Psoas muscle (tissue), 8 donors: ENCODE data around the gene DDX41. TPM values are rescaled to one million over a fixed set of nuclear protein-coding genes. Genes with fewer than 3 reads are reported as not detected.

Experiments
- ATAC-seq, 4 donors: fragments of 200-7000 bp; cut with Tn5 transposase; one replicate each; pipeline ENCODE4 v1.9.1; 2020; ENCODE audit warnings: moderate library complexity in 3 of 4, mild to moderate bottlenecking in 2 of 4
- DNase-seq, 2 donors: peaks; one replicate each; pipeline ENCODE4 v3.0.0-alpha.2; 2020
- H3K27ac ChIP-seq: fragments of 200-600 bp; one replicate; pipeline ENCODE4 v1.8.0; 2022
- H3K27me3 ChIP-seq, 3 donors: fragments of 200-600 bp in 1 of 3; one replicate each; pipeline versions ENCODE4 v1.6.1 to v1.8.0; 2013 to 2022; ENCODE audit warnings: low read length in 2 of 3, mild to moderate bottlenecking in 2 of 3, moderate library complexity in 1 of 3; ENCODE audit not compliant: insufficient read depth in 3 of 3
- H3K36me3 ChIP-seq, 2 donors: fragments of 200-600 bp in 1 of 2; one replicate each; pipeline versions ENCODE4 v1.6.1 to v1.8.0; 2013 to 2022; ENCODE audit warnings: low read depth in 1 of 2, mild to moderate bottlenecking in 1 of 2, moderate library complexity in 1 of 2; ENCODE audit not compliant: insufficient read depth in 1 of 2
- H3K4me1 ChIP-seq: fragments of 200-600 bp; one replicate; pipeline ENCODE4 v1.8.0; 2022
- H3K4me3 ChIP-seq: fragments of 200-600 bp; one replicate; pipeline ENCODE4 v1.8.0; 2022; ENCODE audit warnings: mild to moderate bottlenecking
- H3K9me3 ChIP-seq: fragments of 200-600 bp; one replicate; pipeline ENCODE4 v1.8.0; 2022
- WGBS, 3 donors: extraction: QIAGEN DNeasy Blood & Tissue Kit; methylation state at CpG; one replicate each; pipeline versions ENCODE4 v1.1.6 to v1.1.7; 2013; 5-methylcytosine and 5-hydroxymethylcytosine counted together
- intact Hi-C, 2 donors: fragments of 100-400 bp; cut with DNase I; formaldehyde crosslinking; loops; one replicate each; pipeline versions ENCODE4 v1.11.0 to v1.14.2; 2022
- polyA plus RNA-seq, 3 donors: library from polyadenylated mRNA; stranded (reverse); fragments of 200-250 nt; gene quantifications; one replicate each; pipeline ENCODE4 v1.2.3, GENCODE V29; 2013
- total RNA-seq, 4 donors: library from RNA; stranded (reverse); fragmentation: NEBNext Ultra II Directional in 2 of 4; extraction: Animal tissue kit (Norgen Biotek cat#: 25700) in 2 of 4; gene quantifications; one replicate each; pipeline versions ENCODE4 v1.2.1 to v1.2.4, GENCODE V29; 2021 to 2023
- TF ChIP-seq, protein P1 (sequence below): fragments of 200-600 bp; IDR thresholded peaks from one replicate; pipeline ENCODE4 v1.8.0; 2022; ENCODE audit warnings: antibody characterized with exemption
- donor health status: healthy with polysubstance abuse.
- donor health status: DM: no; HTN: no; CAD: no; lungs with moderate emphysema.
- donor health status: Bipolar disorder and iron deficiency.
- donor health status: healthy.
- donor health status: DM: yes; HTN: yes; CAD: no.
- donor health status: DM: no; HTN: no; CAD: no.
- donor health status: DM: no; HTN: no; CAD: no.
- donor health status: DM: yes; HTN: yes; CAD: no.

Gene DDX41
- total and polyA plus RNA-seq, 7 donors: 37.2 to 71.6 (median 41.0) TPM

GRCh38 chr5:177470759-177471536, 45.8 kb downstream of the DDX41 start:
- peaks cover 0 to 12% of the 10 kb centered on the region in 2 donors for H3K36me3 ChIP-seq
- intact Hi-C loops: no loop called here

GRCh38 chr5:177469750-177470525, 46.8 kb downstream of the DDX41 start:
- H3K4me3 ChIP-seq: no peak overlapping the region
- H3K4me1 ChIP-seq: peaks cover 8% of the 10 kb centered on the region

More at GRCh38 chr5:177470759-177471536, 45.8 kb downstream of the DDX41 start:
- 85 to 87% (median 86%) methylated on average over 10 of the region's 10 CpGs for WGBS, 3 donors
- Histone ChIP-seq H3K9me3 (no peaks in the 10 kb centered on the region), H3K27me3 (no peaks in the 10 kb centered on the region), H3K27ac (no peak overlapping the region), H3K4me3 (no peak overlapping the region), H3K4me1 (peaks cover 8% of the 10 kb centered on the region)
- TF ChIP-seq, protein P1, sequence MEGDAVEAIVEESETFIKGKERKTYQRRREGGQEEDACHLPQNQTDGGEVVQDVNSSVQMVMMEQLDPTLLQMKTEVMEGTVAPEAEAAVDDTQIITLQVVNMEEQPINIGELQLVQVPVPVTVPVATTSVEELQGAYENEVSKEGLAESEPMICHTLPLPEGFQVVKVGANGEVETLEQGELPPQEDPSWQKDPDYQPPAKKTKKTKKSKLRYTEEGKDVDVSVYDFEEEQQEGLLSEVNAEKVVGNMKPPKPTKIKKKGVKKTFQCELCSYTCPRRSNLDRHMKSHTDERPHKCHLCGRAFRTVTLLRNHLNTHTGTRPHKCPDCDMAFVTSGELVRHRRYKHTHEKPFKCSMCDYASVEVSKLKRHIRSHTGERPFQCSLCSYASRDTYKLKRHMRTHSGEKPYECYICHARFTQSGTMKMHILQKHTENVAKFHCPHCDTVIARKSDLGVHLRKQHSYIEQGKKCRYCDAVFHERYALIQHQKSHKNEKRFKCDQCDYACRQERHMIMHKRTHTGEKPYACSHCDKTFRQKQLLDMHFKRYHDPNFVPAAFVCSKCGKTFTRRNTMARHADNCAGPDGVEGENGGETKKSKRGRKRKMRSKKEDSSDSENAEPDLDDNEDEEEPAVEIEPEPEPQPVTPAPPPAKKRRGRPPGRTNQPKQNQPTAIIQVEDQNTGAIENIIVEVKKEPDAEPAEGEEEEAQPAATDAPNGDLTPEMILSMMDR: no peak
- no peak for DNase-seq
- no peak for ATAC-seq

GRCh38 chr5:177468685-177469628, 47.8 kb downstream of the DDX41 start:
- 70 to 72% (median 70%) methylated on average over 19 to 25 of the region's 25 CpGs for WGBS, 3 donors
- intact Hi-C loops: no loop called here
- TF ChIP-seq, protein P1: no peak
- H3K36me3 ChIP-seq: peaks cover 0 to 19% of the 10 kb centered on the region in 2 donors
- H3K4me1 ChIP-seq: peaks cover 8% of the 10 kb centered on the region
- no peaks in the 10 kb centered on the region for H3K9me3 ChIP-seq
- DNase-seq: peak; percentile 69 to 87
- no peak overlapping the region for H3K4me3 ChIP-seq
- H3K27ac ChIP-seq: no peak overlapping the region
- ATAC-seq: peak in 1 of 4 donors; percentile 26
- no peaks in the 10 kb centered on the region for H3K27me3 ChIP-seq

More at GRCh38 chr5:177469750-177470525, 46.8 kb downstream of the DDX41 start:
- ATAC-seq: no peak
- no peaks in the 10 kb centered on the region for H3K9me3 ChIP-seq
- no peaks in the 10 kb centered on the region for H3K27me3 ChIP-seq
- DNase-seq: no peak
- intact Hi-C loops: no loop called here
- WGBS, 3 donors: 67 to 80% (median 68%) methylated on average over 7 to 8 of the region's 8 CpGs
- TF ChIP-seq, protein P1: no peak
- H3K36me3 ChIP-seq: peaks cover 0 to 19% of the 10 kb centered on the region in 2 donors
- H3K27ac ChIP-seq: no peak overlapping the region

GRCh38 chr5:177468329-177468684, 48.5 kb downstream of the DDX41 start:
- no peaks in the 10 kb centered on the region for H3K9me3 ChIP-seq
- no peak overlapping the region for H3K27ac ChIP-seq
- TF ChIP-seq, protein P1: no peak
- H3K4me3 ChIP-seq: no peak overlapping the region
- H3K4me1 ChIP-seq: peaks cover 8% of the 10 kb centered on the region
- 90 to 97% (median 96%) methylated on average over 2 of the region's 2 CpGs for WGBS, 3 donors
- peaks cover 0 to 19% of the 10 kb centered on the region in 2 donors for H3K36me3 ChIP-seq
- ATAC-seq (no peak), DNase-seq (no peak)
- intact Hi-C loops: no loop called here
- H3K27me3 ChIP-seq: no peaks in the 10 kb centered on the region
